SK-N-SH (cell line): ENCODE data around the gene ZNF396.

Source experiments
- EP300 ChIP-seq, 2 experiments: IDR thresholded peaks; 2 replicates each; pipeline versions ENCODE4 v1.4.0 to v1.6.1; 2012; ENCODE audit warnings: borderline replicate concordance in 1 of 2, low read depth in 1 of 2, low read length in 1 of 2
- TF ChIP-seq, protein P1 (sequence below): IDR thresholded peaks from 2 replicates; pipeline ENCODE4 v1.6.1; 2012; ENCODE audit warnings: mild to moderate bottlenecking, low read depth, low read length, moderate library complexity

DNA sequence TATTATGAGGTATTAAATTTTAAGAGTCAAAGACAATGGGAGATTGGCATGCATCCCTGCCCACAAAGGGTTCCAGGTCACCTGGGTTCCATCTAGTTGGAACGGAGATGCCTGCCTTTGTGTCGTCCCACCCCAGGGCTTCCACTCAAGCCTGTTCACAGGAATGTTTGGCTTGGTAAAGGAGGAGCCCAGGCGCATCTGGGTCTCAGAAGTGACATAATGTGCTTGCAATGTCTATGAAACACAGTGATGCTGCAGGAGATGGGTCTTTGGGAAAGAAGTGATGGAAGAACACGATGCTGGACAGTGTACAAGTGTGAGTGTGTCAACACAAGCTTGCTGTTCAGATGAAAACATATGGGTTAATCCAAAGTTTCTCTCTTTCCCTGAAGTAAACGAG, 49.6 kb upstream of the ZNF396 start:
- TF ChIP-seq, protein P1, sequence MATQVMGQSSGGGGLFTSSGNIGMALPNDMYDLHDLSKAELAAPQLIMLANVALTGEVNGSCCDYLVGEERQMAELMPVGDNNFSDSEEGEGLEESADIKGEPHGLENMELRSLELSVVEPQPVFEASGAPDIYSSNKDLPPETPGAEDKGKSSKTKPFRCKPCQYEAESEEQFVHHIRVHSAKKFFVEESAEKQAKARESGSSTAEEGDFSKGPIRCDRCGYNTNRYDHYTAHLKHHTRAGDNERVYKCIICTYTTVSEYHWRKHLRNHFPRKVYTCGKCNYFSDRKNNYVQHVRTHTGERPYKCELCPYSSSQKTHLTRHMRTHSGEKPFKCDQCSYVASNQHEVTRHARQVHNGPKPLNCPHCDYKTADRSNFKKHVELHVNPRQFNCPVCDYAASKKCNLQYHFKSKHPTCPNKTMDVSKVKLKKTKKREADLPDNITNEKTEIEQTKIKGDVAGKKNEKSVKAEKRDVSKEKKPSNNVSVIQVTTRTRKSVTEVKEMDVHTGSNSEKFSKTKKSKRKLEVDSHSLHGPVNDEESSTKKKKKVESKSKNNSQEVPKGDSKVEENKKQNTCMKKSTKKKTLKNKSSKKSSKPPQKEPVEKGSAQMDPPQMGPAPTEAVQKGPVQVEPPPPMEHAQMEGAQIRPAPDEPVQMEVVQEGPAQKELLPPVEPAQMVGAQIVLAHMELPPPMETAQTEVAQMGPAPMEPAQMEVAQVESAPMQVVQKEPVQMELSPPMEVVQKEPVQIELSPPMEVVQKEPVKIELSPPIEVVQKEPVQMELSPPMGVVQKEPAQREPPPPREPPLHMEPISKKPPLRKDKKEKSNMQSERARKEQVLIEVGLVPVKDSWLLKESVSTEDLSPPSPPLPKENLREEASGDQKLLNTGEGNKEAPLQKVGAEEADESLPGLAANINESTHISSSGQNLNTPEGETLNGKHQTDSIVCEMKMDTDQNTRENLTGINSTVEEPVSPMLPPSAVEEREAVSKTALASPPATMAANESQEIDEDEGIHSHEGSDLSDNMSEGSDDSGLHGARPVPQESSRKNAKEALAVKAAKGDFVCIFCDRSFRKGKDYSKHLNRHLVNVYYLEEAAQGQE, result no peak
- no peak for TF ChIP-seq EP300 (IDR thresholded peaks at IDR 0.05; ENCODE audit: borderline replicate concordance in 1 of 2, low read depth in 1 of 2, low read length in 1 of 2)
